HCT116 (cell line): ENCODE measurements around the gene CCER1. TPM values are rescaled to one million over a fixed set of nuclear protein-coding genes. Genes with fewer than 3 reads are reported as not detected.

ENCODE experiments used
- ATAC-seq: fragments of 200-7000 bp; cut with Tn5 transposase; 2 replicates; pipeline ENCODE4 v1.9.1; 2020; ENCODE audit warnings: mild to moderate bottlenecking, moderate library complexity
- BruUV-seq: library from RNA; stranded (reverse); fragments of 400-500 nt; replicated peaks from 2 replicates; lab custom pipeline; 2021; lab: Mats Ljungman, UMichigan
- CTCF ChIA-PET: fragments of 300-600 bp; sonication (Branson Sonifier 250); formaldehyde crosslinking; loops from one replicate; lab custom pipeline; 2021; ENCODE audit warnings: antibody characterized with exemption; lab: Charles Lee
- POLR2A ChIA-PET: fragments of 300-600, 350-600 bp; sonication (Branson Sonifier 250); formaldehyde crosslinking; loops from one replicate; lab custom pipeline; 2021; ENCODE audit warnings: antibody characterized with exemption; lab: Charles Lee
- RAD21 ChIA-PET, 2 experiments: fragments of 300-600 bp; sonication (Branson Sonifier 250); formaldehyde crosslinking; loops; one replicate each; lab custom pipeline; 2023; ENCODE audit warnings: low total read pairs in 2 of 2; ENCODE audit not compliant: uncharacterized antibody in 2 of 2, unreplicated experiment in 2 of 2, low non-redundant PET in 1 of 2; lab: Charles Lee
- DNase-seq: peaks from one replicate; pipeline ENCODE4 v3.0.0-alpha.2; 2010; ENCODE audit warnings: low read depth, low spot score
- H2AFZ ChIP-seq: fragments of 200-600 bp; shearing (Covaris generic), sonication (generic); 2 replicates; pipeline ENCODE4 v1.6.1; 2017; ENCODE audit warnings: low read depth, mixed run types, mixed read lengths, antibody characterized with exemption, low read length; ENCODE audit not compliant: poor library complexity, severe bottlenecking
- H3K27ac ChIP-seq: 2 replicates; pipeline ENCODE4 v1.5.1; 2012; ENCODE audit warnings: low read depth, low read length
- H3K27me3 ChIP-seq: fragments of 200-600 bp; sonication (generic); 2 replicates; pipeline ENCODE4 v1.6.1; 2016; ENCODE audit warnings: mixed run types, low read length, mixed read lengths; ENCODE audit not compliant: insufficient read depth
- H3K36me3 ChIP-seq, 2 experiments: fragments of 200-500 bp in 1 of 2; fragments of 200-600 bp in 1 of 2; sonication (Bioruptor generic) in 1 of 2; sonication (generic) in 1 of 2; 2 replicates each; pipeline versions ENCODE4 v1.5.1 to v1.6.1; 2014 to 2016; ENCODE audit warnings: low read length in 2 of 2, inconsistent platforms in 1 of 2, mixed read lengths in 1 of 2, mixed run types in 1 of 2; ENCODE audit not compliant: insufficient read depth in 2 of 2, control insufficient read depth in 1 of 2
- H3K4me1 ChIP-seq, 2 experiments: fragments of 200-600 bp in 1 of 2; sonication (generic) in 1 of 2; 2 replicates each; pipeline versions ENCODE4 v1.5.1 to v1.6.1; 2012 to 2017; ENCODE audit warnings: low read length in 2 of 2, inconsistent platforms in 1 of 2, mild to moderate bottlenecking in 1 of 2, mixed read lengths in 1 of 2, mixed run types in 1 of 2, moderate library complexity in 1 of 2; ENCODE audit not compliant: insufficient read depth in 2 of 2, control insufficient read depth in 1 of 2
- H3K4me2 ChIP-seq: fragments of 200-600 bp; sonication (generic); 2 replicates; pipeline ENCODE4 v1.6.1; 2017; ENCODE audit warnings: mixed run types, low read length, mixed read lengths
- H3K4me3 ChIP-seq, 2 experiments: fragments of 200-600 bp in 1 of 2; sonication (generic) in 1 of 2; replicated peaks in 1 of 2; 2 replicates each; pipeline ENCODE4 v1.5.1; 2011 to 2016; ENCODE audit warnings: low read length in 2 of 2, control low read depth in 1 of 2, low read depth in 1 of 2, mild to moderate bottlenecking in 1 of 2, mixed read lengths in 1 of 2, mixed run types in 1 of 2
- H3K79me2 ChIP-seq: fragments of 200-600 bp; sonication (generic); 2 replicates; pipeline ENCODE4 v1.6.1; 2017; ENCODE audit warnings: mild to moderate bottlenecking, mixed run types, low read length, moderate library complexity, mixed read lengths; ENCODE audit not compliant: insufficient read depth
- H3K9ac ChIP-seq: fragments of 200-600 bp; sonication (generic); 2 replicates; pipeline ENCODE4 v1.6.1; 2016; ENCODE audit warnings: low read length, mixed read lengths
- H3K9me2 ChIP-seq: fragments of 200-600 bp; sonication (generic), shearing (Covaris generic); 2 replicates; pipeline ENCODE4 v1.6.1; 2017; ENCODE audit warnings: mixed run types, mild to moderate bottlenecking, moderate library complexity; ENCODE audit not compliant: insufficient read depth
- H3K9me3 ChIP-seq, 2 experiments: fragments of 200-500 bp in 1 of 2; fragments of 200-600 bp in 1 of 2; sonication (Bioruptor generic) in 1 of 2; sonication (generic) in 1 of 2; 2 replicates each; pipeline ENCODE4 v1.6.1; 2014 to 2017; ENCODE audit warnings: low read length in 2 of 2, mixed read lengths in 2 of 2, inconsistent platforms in 1 of 2, low read depth in 1 of 2, mild to moderate bottlenecking in 1 of 2, mixed run types in 1 of 2, moderate library complexity in 1 of 2; ENCODE audit not compliant: control insufficient read depth in 1 of 2, insufficient read depth in 1 of 2
- H4K20me1 ChIP-seq: fragments of 200-600 bp; sonication (generic), shearing (Covaris generic); 2 replicates; pipeline ENCODE4 v1.6.1; 2017; ENCODE audit warnings: mixed run types, mild to moderate bottlenecking, moderate library complexity; ENCODE audit not compliant: insufficient read depth
- ELF1 ChIP-seq: IDR thresholded peaks from 2 replicates; pipeline ENCODE4 v1.6.1; 2012; ENCODE audit warnings: low read depth, borderline replicate concordance
- EZH2 ChIP-seq: fragments of 200-600 bp; sonication (generic); IDR thresholded peaks from 2 replicates; pipeline ENCODE4 v1.6.1; 2017; ENCODE audit warnings: antibody characterized with exemption, mixed run types
- EZH2phosphoT487 ChIP-seq: fragments of 200-600 bp; IDR thresholded peaks from 2 replicates; pipeline ENCODE4 v1.6.1; 2018; ENCODE audit warnings: antibody characterized with exemption, borderline replicate concordance
- POLR2AphosphoS5 ChIP-seq: IDR thresholded peaks from 2 replicates; pipeline ENCODE4 v1.6.1; 2011; ENCODE audit warnings: mild to moderate bottlenecking, low read depth, low read length, moderate library complexity
- SIN3A ChIP-seq: IDR thresholded peaks from 2 replicates; pipeline ENCODE4 v1.6.1; 2012; ENCODE audit warnings: low read depth
- intact Hi-C: fragments of 100-400 bp; cut with micrococcal nuclease; formaldehyde crosslinking; loops from 2 replicates; pipeline ENCODE4 v1.10.0; 2022
- total RNA-seq: library from RNA; stranded (reverse); gene quantifications from one replicate; pipeline ENCODE4 v1.2.1, GENCODE V29; 2021; ENCODE audit not compliant: unreplicated experiment
- TF ChIP-seq, protein P1 (sequence below), 3 experiments: fragments of 200-600 bp in 1 of 3; sonication (generic) in 1 of 3; IDR thresholded peaks in 2 of 3; conservative IDR thresholded peaks in 1 of 3; 2 replicates each; pipeline ENCODE4 v1.5.1; 2012 to 2017; ENCODE audit warnings: low read depth in 2 of 3, low read length in 2 of 3, antibody characterized with exemption in 1 of 3, borderline replicate concordance in 1 of 3, control low read depth in 1 of 3, mild to moderate bottlenecking in 1 of 3, mixed read lengths in 1 of 3, mixed run types in 1 of 3, moderate library complexity in 1 of 3; ENCODE audit not compliant: insufficient read depth in 1 of 3
- TF ChIP-seq, protein P2 (sequence below): IDR thresholded peaks from 2 replicates; pipeline ENCODE4 v1.6.1; 2012

The CCER1 gene
- total RNA-seq, 1 experiment from 2014 or later, result not detected

DNA sequence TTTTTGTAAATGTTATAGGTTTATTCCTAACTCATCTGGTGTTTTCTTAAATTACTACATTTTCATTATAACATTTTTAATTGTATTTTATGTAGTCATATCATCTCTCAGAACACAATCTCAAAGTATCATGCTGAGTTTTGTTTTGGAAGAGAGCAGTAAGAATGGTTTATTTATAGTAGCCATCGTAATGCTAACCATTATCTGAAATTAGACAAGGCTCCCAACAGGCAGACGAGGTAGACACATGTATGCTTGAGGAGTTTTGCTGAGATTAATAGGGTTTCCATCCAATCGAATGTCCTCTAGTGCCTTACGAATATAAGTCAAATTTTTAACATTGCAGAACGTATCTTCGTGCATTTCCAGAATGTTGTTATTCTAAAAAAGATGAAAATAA is 9.0 kb upstream of the CCER1 start (continued):
- TF ChIP-seq, protein P1, sequence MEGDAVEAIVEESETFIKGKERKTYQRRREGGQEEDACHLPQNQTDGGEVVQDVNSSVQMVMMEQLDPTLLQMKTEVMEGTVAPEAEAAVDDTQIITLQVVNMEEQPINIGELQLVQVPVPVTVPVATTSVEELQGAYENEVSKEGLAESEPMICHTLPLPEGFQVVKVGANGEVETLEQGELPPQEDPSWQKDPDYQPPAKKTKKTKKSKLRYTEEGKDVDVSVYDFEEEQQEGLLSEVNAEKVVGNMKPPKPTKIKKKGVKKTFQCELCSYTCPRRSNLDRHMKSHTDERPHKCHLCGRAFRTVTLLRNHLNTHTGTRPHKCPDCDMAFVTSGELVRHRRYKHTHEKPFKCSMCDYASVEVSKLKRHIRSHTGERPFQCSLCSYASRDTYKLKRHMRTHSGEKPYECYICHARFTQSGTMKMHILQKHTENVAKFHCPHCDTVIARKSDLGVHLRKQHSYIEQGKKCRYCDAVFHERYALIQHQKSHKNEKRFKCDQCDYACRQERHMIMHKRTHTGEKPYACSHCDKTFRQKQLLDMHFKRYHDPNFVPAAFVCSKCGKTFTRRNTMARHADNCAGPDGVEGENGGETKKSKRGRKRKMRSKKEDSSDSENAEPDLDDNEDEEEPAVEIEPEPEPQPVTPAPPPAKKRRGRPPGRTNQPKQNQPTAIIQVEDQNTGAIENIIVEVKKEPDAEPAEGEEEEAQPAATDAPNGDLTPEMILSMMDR (IDR thresholded peaks at IDR 0.05 in 2 of 3, conservative IDR thresholded peaks at IDR 0.05 in 1 of 3; ENCODE audit: borderline replicate concordance in 1 of 3, insufficient read depth in 1 of 3, low read depth in 2 of 3, low read length in 2 of 3), result no peak
- TF ChIP-seq EZH2, result no peak
- no peak for TF ChIP-seq SIN3A
- TF ChIP-seq, protein P2, sequence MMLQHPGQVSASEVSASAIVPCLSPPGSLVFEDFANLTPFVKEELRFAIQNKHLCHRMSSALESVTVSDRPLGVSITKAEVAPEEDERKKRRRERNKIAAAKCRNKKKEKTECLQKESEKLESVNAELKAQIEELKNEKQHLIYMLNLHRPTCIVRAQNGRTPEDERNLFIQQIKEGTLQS, result no peak
- no peak for TF ChIP-seq EZH2phosphoT487
- TF ChIP-seq ELF1, result no peak

DNA sequence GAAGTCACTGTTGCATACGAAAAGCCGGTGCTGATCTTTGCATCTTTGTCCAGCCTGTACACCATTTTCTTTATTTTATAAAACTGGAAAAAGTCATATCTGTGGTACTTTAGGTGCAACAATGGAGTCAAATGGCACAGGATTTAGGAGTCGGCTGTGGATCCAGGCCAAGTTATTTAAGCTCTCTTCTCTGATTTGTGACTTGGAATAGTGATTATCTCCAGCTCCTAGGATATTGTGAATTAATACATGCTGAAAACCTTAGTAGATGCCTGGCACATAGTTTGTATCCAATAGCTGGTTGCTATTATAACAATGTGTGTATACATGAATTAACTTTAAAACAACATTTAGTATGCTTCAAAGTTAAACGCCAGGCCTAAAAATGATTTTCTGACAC is 6.2 kb upstream of the CCER1 start:
- Histone ChIP-seq H3K79me2 (no peaks in the 10 kb centered on the region), H3K9me3 (no peaks in the 10 kb centered on the region), H3K9me2 (no peaks in the 10 kb centered on the region), H4K20me1 (no peaks in the 10 kb centered on the region), H2AFZ (no peak overlapping the region), H3K27ac (no peak overlapping the region), H3K4me3 (no peak overlapping the region), H3K27me3 (no peaks in the 10 kb centered on the region), H3K36me3 (no peaks in the 10 kb centered on the region), H3K4me1 (no peaks in the 10 kb centered on the region), H3K4me2 (no peak overlapping the region), H3K9ac (no peak overlapping the region)
- ChIA-PET CTCF (interaction anchor here (1.3 kb wide), 1 partner anchor 16 kb away, joined by 3 read pairs; no protein-coding TSS in a partner anchor), RAD21 (no interaction called here), POLR2A (no interaction called here)
- intact Hi-C loops, result no loop called here
- BruUV-seq, result no TSS peak
- no peak for ATAC-seq
- no peak for DNase-seq
- TF ChIP-seq ELF1 (no peak), POLR2AphosphoS5 (no peak)
- TF ChIP-seq, protein P2, result no peak
